Loucy (cell line): ENCODE results near the gene CLTCL1.
A peak's percentile ranks its signal among the peaks of the same experiment; 100 is the strongest.

Experiments
- H2AFZ ChIP-seq: fragments of 200-600 bp; sonication (generic); 2 replicates; pipeline ENCODE4 v1.6.0; 2016; ENCODE audit warnings: antibody characterized with exemption, mild to moderate bottlenecking, low read length, moderate library complexity
- H3F3A ChIP-seq: fragments of 200-600 bp; 2 replicates; pipeline ENCODE4 v1.6.0; 2016; ENCODE audit warnings: antibody characterized with exemption, low read depth, mild to moderate bottlenecking
- H3K27me3 ChIP-seq: fragments of 200-600 bp; sonication (generic); 2 replicates; pipeline ENCODE4 v1.6.1; 2014; ENCODE audit warnings: low read length, mild to moderate bottlenecking; ENCODE audit not compliant: insufficient read depth, poor library complexity, severe bottlenecking
- H3K36me3 ChIP-seq: fragments of 200-600 bp; sonication (generic); 2 replicates; pipeline ENCODE4 v1.6.1; 2016; ENCODE audit warnings: low read length; ENCODE audit not compliant: insufficient read depth
- H3K4me1 ChIP-seq: fragments of 200-600 bp; sonication (generic); 2 replicates; pipeline ENCODE4 v1.5.1; 2014; ENCODE audit warnings: low read length, mild to moderate bottlenecking; ENCODE audit not compliant: insufficient read depth, poor library complexity, severe bottlenecking
- H3K4me2 ChIP-seq: fragments of 200-600 bp; sonication (generic); 2 replicates; pipeline ENCODE4 v1.6.0; 2014; ENCODE audit warnings: antibody characterized with exemption, low read length, low read depth, mild to moderate bottlenecking; ENCODE audit not compliant: poor library complexity, severe bottlenecking
- H3K4me3 ChIP-seq: fragments of 200-600 bp; sonication (generic); 2 replicates; pipeline ENCODE4 v1.5.1; 2014; ENCODE audit warnings: low read length, mild to moderate bottlenecking, mixed read lengths; ENCODE audit not compliant: poor library complexity, severe bottlenecking
- H3K79me2 ChIP-seq: fragments of 200-600 bp; sonication (generic); 2 replicates; pipeline ENCODE4 v1.6.1; 2014; ENCODE audit warnings: low read length; ENCODE audit not compliant: insufficient read depth
- H3K9ac ChIP-seq: fragments of 200-600 bp; sonication (generic); 2 replicates; pipeline ENCODE4 v1.6.0; 2014; ENCODE audit warnings: mild to moderate bottlenecking, low read depth, low read length, moderate library complexity; ENCODE audit not compliant: poor library complexity, severe bottlenecking
- H3K9me2 ChIP-seq: fragments of 200-600 bp; sonication (generic); replicated peaks from 2 replicates; pipeline ENCODE4 v1.6.1; 2016; ENCODE audit warnings: low read depth, low read length, mixed read lengths
- H3K9me3 ChIP-seq: fragments of 200-600 bp; sonication (generic); 2 replicates; pipeline ENCODE4 v1.6.1; 2014; ENCODE audit warnings: mild to moderate bottlenecking, antibody characterized with exemption, low read length, low read depth; ENCODE audit not compliant: insufficient read depth
- H4K20me1 ChIP-seq: fragments of 200-600 bp; sonication (generic); 2 replicates; pipeline ENCODE4 v1.6.0; 2014; ENCODE audit warnings: antibody characterized with exemption, low read length, mild to moderate bottlenecking; ENCODE audit not compliant: insufficient read depth, poor library complexity, severe bottlenecking
- CTCF ChIP-seq: fragments of 200-600 bp; sonication (generic); conservative IDR thresholded peaks from 2 replicates; pipeline ENCODE4 v1.5.1; 2014; ENCODE audit warnings: mild to moderate bottlenecking, antibody characterized with exemption, low read length
- EZH2phosphoT487 ChIP-seq: fragments of 200-600 bp; IDR thresholded peaks from 2 replicates; pipeline ENCODE4 v1.6.1; 2018; ENCODE audit warnings: antibody characterized with exemption, mild to moderate bottlenecking, moderate library complexity, borderline replicate concordance

The CLTCL1 gene

GRCh38 chr22:19147195-19147780 is 144.2 kb downstream of the CLTCL1 start:
- Histone ChIP-seq H3K4me2 (no peak overlapping the region), H3K27me3 (no peaks in the 10 kb centered on the region), H3K9me2 (no peaks in the 10 kb centered on the region), H4K20me1 (peaks cover 9% of the 10 kb centered on the region), H3F3A (no peaks in the 10 kb centered on the region), H3K9me3 (no peaks in the 10 kb centered on the region), H3K79me2 (peaks cover 15% of the 10 kb centered on the region), H3K4me3 (no peak overlapping the region), H3K9ac (no peak overlapping the region), H3K36me3 (no peaks in the 10 kb centered on the region), H2AFZ (no peak overlapping the region), H3K4me1 (peaks cover 7% of the 10 kb centered on the region)
- TF ChIP-seq CTCF = no peak
- TF ChIP-seq EZH2phosphoT487 = no peak

GRCh38 chr22:19146215-19146968 is 145.1 kb downstream of the CLTCL1 start:
- Histone ChIP-seq H4K20me1 (peaks cover 9% of the 10 kb centered on the region), H3K36me3 (peaks cover 1% of the 10 kb centered on the region; the same call in 1 of the 2 replicates), H3K9me2 (no peaks in the 10 kb centered on the region), H3K79me2 (peaks cover 15% of the 10 kb centered on the region), H3K9ac (no peak overlapping the region), H3F3A (no peaks in the 10 kb centered on the region), H3K4me3 (no peak overlapping the region), H3K4me2 (no peak overlapping the region), H2AFZ (peak overlapping the region; percentile 5; the same call in 1 of the 2 replicates), H3K9me3 (no peaks in the 10 kb centered on the region), H3K4me1 (peaks cover 7% of the 10 kb centered on the region), H3K27me3 (no peaks in the 10 kb centered on the region)
- no peak for TF ChIP-seq CTCF
- TF ChIP-seq EZH2phosphoT487 = no peak

GRCh38 chr22:19143967-19144400 is 147.5 kb downstream of the CLTCL1 start:
- Histone ChIP-seq H3K9me3 (no peaks in the 10 kb centered on the region), H3K4me1 (peaks cover 7% of the 10 kb centered on the region), H3K9ac (peak overlapping the region; percentile 91), H3F3A (no peaks in the 10 kb centered on the region), H3K36me3 (peaks cover 16% of the 10 kb centered on the region; the same call in 1 of the 2 replicates), H3K4me3 (peak overlapping the region; percentile 89), H3K4me2 (peak overlapping the region; percentile 99), H3K27me3 (no peaks in the 10 kb centered on the region), H3K9me2 (no peaks in the 10 kb centered on the region), H2AFZ (peak overlapping the region; percentile 75), H3K79me2 (peaks cover 15% of the 10 kb centered on the region), H4K20me1 (peaks cover 9% of the 10 kb centered on the region)
- TF ChIP-seq CTCF = no peak
- no peak for TF ChIP-seq EZH2phosphoT487
